ENCODE results near the gene HAPSTR1.
"Not testable (repeated sequence)": the region's sequence is repeated elsewhere in the genome, so short reads cannot be mapped to it uniquely, and the experiment has no call there.

Gene HAPSTR1, protein sequence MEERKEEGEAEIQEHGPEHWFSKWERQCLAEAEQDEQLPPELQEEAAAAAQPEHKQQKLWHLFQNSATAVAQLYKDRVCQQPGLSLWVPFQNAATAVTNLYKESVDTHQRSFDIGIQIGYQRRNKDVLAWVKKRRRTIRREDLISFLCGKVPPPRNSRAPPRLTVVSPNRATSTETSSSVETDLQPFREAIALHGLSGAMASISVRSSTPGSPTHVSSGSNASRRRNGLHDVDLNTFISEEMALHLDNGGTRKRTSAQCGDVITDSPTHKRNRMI

GRCh38 chr16:9090960-9091866, at the start of gene HAPSTR1:
HAPSTR1 (plus strand) TSS chr16:9091644; CDS start chr16:9092045, 401 bp downstream.
- Histone ChIP-seq H3K4me3 (ENCODE audit: low read depth in 1 of 2, low read length in 1 of 2) (peak within 1 kb of the TSS; percentile 75 to 100), H3K36me3 (peaks cover 26% of the 10 kb centered on the region), H3K27me3 (peaks cover 4% of the 10 kb centered on the region), H3K27ac (peak within 1 kb of the TSS; percentile 100), H3K4me1 (ENCODE audit: control insufficient read depth in 1 of 2, insufficient read depth in 1 of 2, low read depth in 1 of 2, low read length in 1 of 2) (peaks cover 29 to 42% of the 10 kb centered on the region in 2 experiments), H3K9me3 (no peaks in the 10 kb centered on the region)
- TF ChIP-seq, protein P1, sequence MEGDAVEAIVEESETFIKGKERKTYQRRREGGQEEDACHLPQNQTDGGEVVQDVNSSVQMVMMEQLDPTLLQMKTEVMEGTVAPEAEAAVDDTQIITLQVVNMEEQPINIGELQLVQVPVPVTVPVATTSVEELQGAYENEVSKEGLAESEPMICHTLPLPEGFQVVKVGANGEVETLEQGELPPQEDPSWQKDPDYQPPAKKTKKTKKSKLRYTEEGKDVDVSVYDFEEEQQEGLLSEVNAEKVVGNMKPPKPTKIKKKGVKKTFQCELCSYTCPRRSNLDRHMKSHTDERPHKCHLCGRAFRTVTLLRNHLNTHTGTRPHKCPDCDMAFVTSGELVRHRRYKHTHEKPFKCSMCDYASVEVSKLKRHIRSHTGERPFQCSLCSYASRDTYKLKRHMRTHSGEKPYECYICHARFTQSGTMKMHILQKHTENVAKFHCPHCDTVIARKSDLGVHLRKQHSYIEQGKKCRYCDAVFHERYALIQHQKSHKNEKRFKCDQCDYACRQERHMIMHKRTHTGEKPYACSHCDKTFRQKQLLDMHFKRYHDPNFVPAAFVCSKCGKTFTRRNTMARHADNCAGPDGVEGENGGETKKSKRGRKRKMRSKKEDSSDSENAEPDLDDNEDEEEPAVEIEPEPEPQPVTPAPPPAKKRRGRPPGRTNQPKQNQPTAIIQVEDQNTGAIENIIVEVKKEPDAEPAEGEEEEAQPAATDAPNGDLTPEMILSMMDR (IDR thresholded peaks at IDR 0.05): peak; percentile 56

DNA sequence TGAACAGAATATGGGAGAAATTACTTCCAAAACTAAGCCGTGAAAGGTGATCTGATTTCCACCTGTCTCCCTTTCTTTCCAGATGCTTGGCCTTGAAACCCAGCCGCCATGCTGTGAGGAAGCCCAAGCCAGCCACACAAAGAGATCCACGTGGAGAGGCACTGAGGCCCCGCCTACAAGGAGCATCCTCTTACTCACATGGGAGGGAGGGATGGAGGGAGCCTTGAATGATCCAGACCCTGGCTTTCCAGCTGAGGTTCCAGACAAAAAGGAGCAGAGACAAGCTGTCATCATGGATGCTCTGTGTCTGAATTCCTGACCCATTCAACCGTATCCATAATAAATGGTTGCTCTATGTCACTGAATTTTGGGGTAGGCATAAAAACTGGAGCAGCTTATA, 48.9 kb upstream of the HAPSTR1 start:
- H3K4me3 ChIP-seq (ENCODE audit: low read depth in 1 of 2, low read length in 1 of 2): no peak overlapping the region
- no peaks in the 10 kb centered on the region for H3K9me3 ChIP-seq
- H3K4me1 ChIP-seq (ENCODE audit: control insufficient read depth in 1 of 2, insufficient read depth in 1 of 2, low read depth in 1 of 2, low read length in 1 of 2): peaks cover under 1% of the 10 kb centered on the region in 2 experiments
- H3K36me3 ChIP-seq: no peaks in the 10 kb centered on the region
- H3K27me3 ChIP-seq: peaks cover 9% of the 10 kb centered on the region
- TF ChIP-seq, protein P1 (IDR thresholded peaks at IDR 0.05): no peak
- H3K27ac ChIP-seq: no peak overlapping the region

GRCh38 chr16:9042964-9043680, 48.3 kb upstream of the HAPSTR1 start:
- Histone ChIP-seq H3K27me3 (peaks cover 12% of the 10 kb centered on the region), H3K36me3 (no peaks in the 10 kb centered on the region), H3K9me3 (no peaks in the 10 kb centered on the region), H3K4me1 (ENCODE audit: control insufficient read depth in 1 of 2, insufficient read depth in 1 of 2, low read depth in 1 of 2, low read length in 1 of 2) (peaks cover 6 to 7% of the 10 kb centered on the region in 2 experiments), H3K4me3 (ENCODE audit: low read depth in 1 of 2, low read length in 1 of 2) (no peak overlapping the region), H3K27ac (no peak overlapping the region)
- TF ChIP-seq, protein P1 (IDR thresholded peaks at IDR 0.05): no peak

- not testable (repeated sequence) for H3K36me3 ChIP-seq; H3K27ac ChIP-seq; H3K9me3 ChIP-seq; H3K4me3 ChIP-seq (ENCODE audit: low read depth in 1 of 2, low read length in 1 of 2); H3K4me1 ChIP-seq (ENCODE audit: control insufficient read depth in 1 of 2, insufficient read depth in 1 of 2, low read depth in 1 of 2, low read length in 1 of 2)
- H3K27me3 ChIP-seq: peaks cover 15% of the 10 kb centered on the region
Measured at GRCh38 chr16:9045562-9045961, 45.9 kb upstream of the HAPSTR1 start.

GRCh38 chr16:9046667-9047055, 44.8 kb upstream of the HAPSTR1 start:
- no peaks in the 10 kb centered on the region for H3K9me3 ChIP-seq
- H3K36me3 ChIP-seq: no peaks in the 10 kb centered on the region
- no peak overlapping the region for H3K27ac ChIP-seq
- peaks cover 15% of the 10 kb centered on the region for H3K27me3 ChIP-seq
- peaks cover 7% of the 10 kb centered on the region in 2 experiments for H3K4me1 ChIP-seq (ENCODE audit: control insufficient read depth in 1 of 2, insufficient read depth in 1 of 2, low read depth in 1 of 2, low read length in 1 of 2)
- TF ChIP-seq, protein P1 (IDR thresholded peaks at IDR 0.05): no peak
- H3K4me3 ChIP-seq (ENCODE audit: low read depth in 1 of 2, low read length in 1 of 2): no peak overlapping the region

Measured in neutrophil (primary cell).